H9 (cell line): Measurements from ENCODE around the gene VAV3. TPM values are rescaled to one million over a fixed set of nuclear protein-coding genes. Genes with fewer than 3 reads are reported as not detected.

Source experiments
- DNase-seq: peaks from one replicate; pipeline ENCODE4 v3.0.0-alpha.2; 2017
- H2AFZ ChIP-seq: one replicate; pipeline ENCODE4 v1.6.1; 2013; ENCODE audit warnings: mild to moderate bottlenecking, low read length, control low read depth, moderate library complexity
- H2AK5ac ChIP-seq: 2 replicates; pipeline ENCODE4 v1.6.1; 2013; ENCODE audit warnings: low read length, control low read depth, mixed read lengths; ENCODE audit not compliant: insufficient read length
- H2BK120ac ChIP-seq: one replicate; pipeline ENCODE4 v1.6.1; 2013; ENCODE audit warnings: low read depth, mild to moderate bottlenecking, low read length, control low read depth, inconsistent platforms; ENCODE audit not compliant: poor library complexity, severe bottlenecking
- H2BK12ac ChIP-seq: 2 replicates; pipeline ENCODE4 v1.6.1; 2013; ENCODE audit warnings: low read length, control low read depth, mixed read lengths, low read depth; ENCODE audit not compliant: insufficient read length
- H2BK15ac ChIP-seq: 2 replicates; pipeline ENCODE4 v1.6.1; 2013; ENCODE audit warnings: low read depth, low read length, control low read depth
- H2BK20ac ChIP-seq: one replicate; pipeline ENCODE4 v1.6.1; 2013; ENCODE audit warnings: low read depth, mild to moderate bottlenecking, low read length, control low read depth, inconsistent platforms; ENCODE audit not compliant: poor library complexity, severe bottlenecking
- H2BK5ac ChIP-seq: 2 replicates; pipeline ENCODE4 v1.6.1; 2013; ENCODE audit warnings: low read length, control low read depth, mixed read lengths; ENCODE audit not compliant: insufficient read length
- H3K14ac ChIP-seq: 2 replicates; pipeline ENCODE4 v1.6.1; 2013; ENCODE audit warnings: low read length, control low read depth; ENCODE audit not compliant: insufficient read depth
- H3K18ac ChIP-seq: 2 replicates; pipeline ENCODE4 v1.6.1; 2013; ENCODE audit warnings: low read depth, mild to moderate bottlenecking, mixed read lengths, low read length, control low read depth; ENCODE audit not compliant: insufficient read length
- H3K23ac ChIP-seq: 2 replicates; pipeline ENCODE4 v1.6.1; 2013; ENCODE audit warnings: low read length, control low read depth, mixed read lengths, low read depth; ENCODE audit not compliant: insufficient read length
- H3K23me2 ChIP-seq: 2 replicates; pipeline ENCODE4 v1.6.1; 2013; ENCODE audit warnings: low read depth, mild to moderate bottlenecking, mixed read lengths, low read length, control low read depth; ENCODE audit not compliant: insufficient read length, poor library complexity, severe bottlenecking
- H3K27ac ChIP-seq: 2 replicates; pipeline ENCODE4 v1.5.1; 2013; ENCODE audit warnings: low read length, control low read depth, mixed read lengths, low read depth; ENCODE audit not compliant: insufficient read length
- H3K27me3 ChIP-seq: 2 replicates; pipeline ENCODE4 v1.6.1; 2013; ENCODE audit warnings: low read length, control low read depth, inconsistent platforms; ENCODE audit not compliant: insufficient read depth
- H3K4ac ChIP-seq: 2 replicates; pipeline ENCODE4 v1.6.1; 2013; ENCODE audit warnings: low read depth, mild to moderate bottlenecking, control low read depth, inconsistent platforms, low read length, moderate library complexity
- H3K4me1 ChIP-seq: 2 replicates; pipeline ENCODE4 v1.6.1; 2013; ENCODE audit warnings: low read length, control low read depth, inconsistent platforms; ENCODE audit not compliant: insufficient read depth
- H3K4me2 ChIP-seq: 2 replicates; pipeline ENCODE4 v1.6.1; 2013; ENCODE audit warnings: low read length, control low read depth, mixed read lengths; ENCODE audit not compliant: insufficient read length, insufficient read depth
- H3K56ac ChIP-seq: 2 replicates; pipeline ENCODE4 v1.6.1; 2013; ENCODE audit warnings: low read depth, mild to moderate bottlenecking, mixed read lengths, low read length, control low read depth; ENCODE audit not compliant: insufficient read length
- H3K79me1 ChIP-seq: 2 replicates; pipeline ENCODE4 v1.6.1; 2013; ENCODE audit warnings: low read depth, mild to moderate bottlenecking, moderate library complexity, low read length, control low read depth, inconsistent platforms; ENCODE audit not compliant: insufficient read depth, poor library complexity, severe bottlenecking
- H3K79me2 ChIP-seq: 2 replicates; pipeline ENCODE4 v1.6.1; 2013; ENCODE audit warnings: low read length, control low read depth, inconsistent platforms; ENCODE audit not compliant: insufficient read depth
- H3K9ac ChIP-seq: 2 replicates; pipeline ENCODE4 v1.6.1; 2013; ENCODE audit warnings: low read length, control low read depth, mixed read lengths; ENCODE audit not compliant: insufficient read length; ENCODE audit errors: extremely low read depth
- H3K9me3 ChIP-seq: one replicate; pipeline ENCODE4 v1.6.1; 2013; ENCODE audit warnings: low read depth, low read length, inconsistent platforms; ENCODE audit not compliant: control insufficient read depth
- H3T11ph ChIP-seq: one replicate; pipeline ENCODE4 v1.6.1; 2013; ENCODE audit warnings: mild to moderate bottlenecking, low read length, control low read depth, inconsistent platforms
- H4K20me1 ChIP-seq: one replicate; pipeline ENCODE4 v1.6.1; 2013; ENCODE audit not compliant: control insufficient read depth, insufficient read length, insufficient read depth
- H4K5ac ChIP-seq: 2 replicates; pipeline ENCODE4 v1.6.1; 2013; ENCODE audit warnings: low read depth, mild to moderate bottlenecking, mixed read lengths, low read length, control low read depth; ENCODE audit not compliant: insufficient read length
- H4K8ac ChIP-seq: replicated peaks from 2 replicates; pipeline ENCODE4 v1.6.1; 2013; ENCODE audit warnings: low read length, control low read depth, mixed read lengths, low read depth; ENCODE audit not compliant: insufficient read length
- H4K91ac ChIP-seq: 2 replicates; pipeline ENCODE4 v1.6.1; 2013; ENCODE audit warnings: low read depth, mild to moderate bottlenecking, moderate library complexity, mixed read lengths, low read length, control low read depth; ENCODE audit not compliant: insufficient read length
- H3K27ac Mint-ChIP-seq, 3 experiments: 2 replicates in 2 of 3; 3 replicates in 1 of 3; pipeline ENCODE4 v1.8.0; 2020 to 2021; ENCODE audit warnings: mixed read lengths in 3 of 3, mild to moderate bottlenecking in 1 of 3, moderate library complexity in 1 of 3
- H3K27me3 Mint-ChIP-seq: 2 replicates; pipeline ENCODE4 v1.8.0; 2021; ENCODE audit warnings: low read depth, mild to moderate bottlenecking, moderate library complexity, mixed read lengths
- H3K36me3 Mint-ChIP-seq, 3 experiments: 2 replicates in 2 of 3; 3 replicates in 1 of 3; pipeline ENCODE4 v1.8.0; 2020 to 2021; ENCODE audit warnings: low read depth in 3 of 3, mixed read lengths in 3 of 3; ENCODE audit not compliant: insufficient read depth in 1 of 3
- H3K4me1 Mint-ChIP-seq, 2 experiments: 2 replicates each; pipeline ENCODE4 v1.8.0; 2020; ENCODE audit warnings: mixed read lengths in 2 of 2
- H3K4me3 Mint-ChIP-seq, 2 experiments: 2 replicates in 1 of 2; 3 replicates in 1 of 2; pipeline ENCODE4 v1.8.0; 2020 to 2021; ENCODE audit warnings: mild to moderate bottlenecking in 2 of 2, mixed read lengths in 2 of 2, moderate library complexity in 1 of 2
- H3K9me3 Mint-ChIP-seq, 2 experiments: 2 replicates in 1 of 2; 3 replicates in 1 of 2; pipeline ENCODE4 v1.8.0; 2020; ENCODE audit warnings: mild to moderate bottlenecking in 2 of 2, mixed read lengths in 2 of 2, moderate library complexity in 1 of 2
- CTCF ChIP-seq: fragments of 200-600 bp; sonication (generic); conservative IDR thresholded peaks from 3 replicates; pipeline ENCODE4 v1.8.0; 2021; ENCODE audit warnings: antibody characterized with exemption, mild to moderate bottlenecking
- WGBS: extraction: QIAGEN DNeasy Blood & Tissue Kit; methylation state at CpG from one replicate; pipeline ENCODE4 v1.1.7; 2013; ENCODE audit warnings: missing lambda C conversion rate, low lambda C conversion rate, mixed read lengths; ENCODE audit not compliant: insufficient read length; ENCODE audit errors: extremely low coverage; 5-methylcytosine and 5-hydroxymethylcytosine counted together
- total RNA-seq: library from RNA; stranded (reverse); gene quantifications from 2 replicates; pipeline ENCODE4 v1.2.1, GENCODE V29; 2021

Gene VAV3
- total RNA-seq, 1 experiment from 2014 or later = 5.1 TPM

GRCh38 chr1:107544285-107544684 lies 420.7 kb downstream of the VAV3 start:
- no peak overlapping the region for H3K23ac ChIP-seq
- no peak overlapping the region for H3K18ac ChIP-seq
- H3K27ac ChIP-seq = no peak overlapping the region
- WGBS = no CpG with 5 or more reads among the region's 4 CpGs
- TF ChIP-seq CTCF = no peak
- H3K27me3 Mint-ChIP-seq = no peaks in the 10 kb centered on the region
- H3K56ac ChIP-seq = no peak overlapping the region
- no peak overlapping the region for H2BK15ac ChIP-seq
- no peak overlapping the region for H2BK120ac ChIP-seq
- no peak overlapping the region for H3K4me2 ChIP-seq
- H3K23me2 ChIP-seq = no peaks in the 10 kb centered on the region
- no peak overlapping the region for H3K14ac ChIP-seq
- no peak for DNase-seq
- H3K79me2 ChIP-seq = no peaks in the 10 kb centered on the region
- H3K4me1 Mint-ChIP-seq = peaks cover 13% of the 10 kb centered on the region in 2 experiments
- H3T11ph ChIP-seq = no peak overlapping the region
- H3K4ac ChIP-seq = no peak overlapping the region
- no peaks in the 10 kb centered on the region for H3K9me3 Mint-ChIP-seq
- no peak overlapping the region for H4K8ac ChIP-seq
- H2BK12ac ChIP-seq = no peak overlapping the region
- no peaks in the 10 kb centered on the region for H3K79me1 ChIP-seq
- no peak overlapping the region for H2BK20ac ChIP-seq
- H3K27ac Mint-ChIP-seq = no peak overlapping the region
- no peak overlapping the region for H2AFZ ChIP-seq
- no peak overlapping the region for H2AK5ac ChIP-seq
- no peak overlapping the region for H3K4me3 Mint-ChIP-seq
- H4K91ac ChIP-seq = no peak overlapping the region
- no peak overlapping the region for H4K5ac ChIP-seq
- no peaks in the 10 kb centered on the region for H3K36me3 Mint-ChIP-seq
- H4K20me1 ChIP-seq = no peaks in the 10 kb centered on the region
- H3K9ac ChIP-seq = no peak overlapping the region
- H3K4me1 ChIP-seq = no peaks in the 10 kb centered on the region
- H3K9me3 ChIP-seq = no peaks in the 10 kb centered on the region
- H2BK5ac ChIP-seq = no peak overlapping the region
- no peaks in the 10 kb centered on the region for H3K27me3 ChIP-seq
